Measurements from ENCODE around the gene MEIKIN. TPM values are rescaled to one million over a fixed set of nuclear protein-coding genes. Genes with fewer than 3 reads are reported as not detected.
"Not testable (repeated sequence)": the region's sequence is repeated elsewhere in the genome, so short reads cannot be mapped to it uniquely, and the experiment has no call there.

The MEIKIN gene
- total RNA-seq, 3 donors from 2014 or later (not counting 1 experiment from before 2014, with no cell fraction given): 1.1 TPM; not detected in 2

GRCh38 chr5:131854134-131854533 lies 91.3 kb downstream of the MEIKIN start:
- Histone ChIP-seq H3K4me1 (ENCODE audit: control insufficient read depth, insufficient read depth, low read length) (no peaks in the 10 kb centered on the region), H3K27me3 (ENCODE audit: control insufficient read depth, insufficient read depth, low read length) (peaks cover 3% of the 10 kb centered on the region), H3K27ac (ENCODE audit: low read length) (peak overlapping the region; percentile 25), H3K36me3 (ENCODE audit: control insufficient read depth, insufficient read depth, low read length) (no peaks in the 10 kb centered on the region), H3K9me3 (ENCODE audit: control insufficient read depth, insufficient read depth, low read length) (peaks cover under 1% of the 10 kb centered on the region), H3K4me3 (ENCODE audit: low read length) (no peak overlapping the region)
- TF ChIP-seq CTCF (IDR thresholded peaks at IDR 0.05): no peak
- peaks cover 3 to 8% of the 10 kb centered on the region in 2 donors for H3K27me3 Mint-ChIP-seq (ENCODE audit: low read depth in 2 of 2)
- peaks cover 22% of the 10 kb centered on the region for H3K36me3 Mint-ChIP-seq
- H3K4me3 Mint-ChIP-seq: no peak overlapping the region
- peak; percentile 60 to 70 (median 67) for ATAC-seq
- peaks cover under 1 to 5% of the 10 kb centered on the region in 2 donors for H3K9me3 Mint-ChIP-seq
- H3K4me1 Mint-ChIP-seq: peaks cover 15 to 18% of the 10 kb centered on the region in 2 donors
- peak overlapping the region; percentile 65 to 70 for H3K27ac Mint-ChIP-seq
- peak in 1 of 2 donors; percentile 31 for DNase-seq
- intact Hi-C loops (cut with micrococcal nuclease): no loop called here

- WGBS (ENCODE audit: insufficient coverage): 80% methylated on average over 1 of the region's 2 CpGs
- ATAC-seq: no peak
- intact Hi-C loops (cut with micrococcal nuclease): no loop called here
These were observed 96.8 kb downstream of the MEIKIN start for GRCh38 chr5:131848662-131849061.

GRCh38 chr5:131846536-131846935 lies 98.9 kb downstream of the MEIKIN start:
- Mint-ChIP-seq H3K27ac (no peak overlapping the region), H3K27me3 (ENCODE audit: low read depth in 2 of 2) (peaks cover 7 to 21% of the 10 kb centered on the region in 2 donors), H3K4me1 (no peaks in the 10 kb centered on the region), H3K36me3 (peaks cover 61% of the 10 kb centered on the region), H3K9me3 (peaks cover 15 to 25% of the 10 kb centered on the region in 2 donors), H3K4me3 (no peak overlapping the region)
- peaks cover 3% of the 10 kb centered on the region for H3K27me3 ChIP-seq (ENCODE audit: control insufficient read depth, insufficient read depth, low read length)
- DNase-seq: no peak
- TF ChIP-seq CTCF (IDR thresholded peaks at IDR 0.05): no peak
- H3K27ac ChIP-seq (ENCODE audit: low read length): no peak overlapping the region
- H3K4me1 ChIP-seq (ENCODE audit: control insufficient read depth, insufficient read depth, low read length): no peaks in the 10 kb centered on the region
- no peak overlapping the region for H3K4me3 ChIP-seq (ENCODE audit: low read length)
- 67% methylated on average over 1 of the region's 1 CpG for WGBS (ENCODE audit: insufficient coverage)
- intact Hi-C loops (cut with micrococcal nuclease): no loop called here
- ATAC-seq: no peak
- peaks cover 11% of the 10 kb centered on the region for H3K9me3 ChIP-seq (ENCODE audit: control insufficient read depth, insufficient read depth, low read length)
- H3K36me3 ChIP-seq (ENCODE audit: control insufficient read depth, insufficient read depth, low read length): no peaks in the 10 kb centered on the region

More at GRCh38 chr5:131848662-131849061, 96.8 kb downstream of the MEIKIN start:
- no peaks in the 10 kb centered on the region for H3K4me1 ChIP-seq (ENCODE audit: control insufficient read depth, insufficient read depth, low read length)
- H3K27me3 ChIP-seq (ENCODE audit: control insufficient read depth, insufficient read depth, low read length): peaks cover 3% of the 10 kb centered on the region
- Mint-ChIP-seq H3K27ac (no peak overlapping the region), H3K9me3 (peaks cover 11 to 25% of the 10 kb centered on the region in 2 donors), H3K4me1 (peaks cover 1 to 3% of the 10 kb centered on the region in 2 donors), H3K36me3 (peaks cover 62% of the 10 kb centered on the region), H3K27me3 (ENCODE audit: low read depth in 2 of 2) (peaks cover 7 to 15% of the 10 kb centered on the region in 2 donors), H3K4me3 (no peak overlapping the region)
- H3K36me3 ChIP-seq (ENCODE audit: control insufficient read depth, insufficient read depth, low read length): no peaks in the 10 kb centered on the region
- no peak overlapping the region for H3K4me3 ChIP-seq (ENCODE audit: low read length)
- no peak overlapping the region for H3K27ac ChIP-seq (ENCODE audit: low read length)
- no peak for DNase-seq
- peaks cover 7% of the 10 kb centered on the region for H3K9me3 ChIP-seq (ENCODE audit: control insufficient read depth, insufficient read depth, low read length)
- no peak for TF ChIP-seq CTCF (IDR thresholded peaks at IDR 0.05)

- Mint-ChIP-seq H3K4me3 (no peak overlapping the region), H3K27ac (no peak overlapping the region), H3K36me3 (peaks cover 61% of the 10 kb centered on the region), H3K27me3 (ENCODE audit: low read depth in 2 of 2) (peaks cover 7 to 21% of the 10 kb centered on the region in 2 donors), H3K4me1 (no peaks in the 10 kb centered on the region), H3K9me3 (peaks cover 15 to 25% of the 10 kb centered on the region in 2 donors)
- Histone ChIP-seq H3K27me3 (ENCODE audit: control insufficient read depth, insufficient read depth, low read length) (peaks cover 3% of the 10 kb centered on the region), H3K4me3 (ENCODE audit: low read length) (no peak overlapping the region), H3K27ac (ENCODE audit: low read length) (no peak overlapping the region), H3K4me1 (ENCODE audit: control insufficient read depth, insufficient read depth, low read length) (no peaks in the 10 kb centered on the region), H3K9me3 (ENCODE audit: control insufficient read depth, insufficient read depth, low read length) (peaks cover 11% of the 10 kb centered on the region), H3K36me3 (ENCODE audit: control insufficient read depth, insufficient read depth, low read length) (no peaks in the 10 kb centered on the region)
- no peak for ATAC-seq
- no peak for TF ChIP-seq CTCF (IDR thresholded peaks at IDR 0.05)
- no peak for DNase-seq
- intact Hi-C loops (cut with micrococcal nuclease): no loop called here
These were observed 99.6 kb downstream of the MEIKIN start for GRCh38 chr5:131845828-131846227.

- ATAC-seq; H3K4me1 ChIP-seq (ENCODE audit: control insufficient read depth, insufficient read depth, low read length); H3K27me3 ChIP-seq (ENCODE audit: control insufficient read depth, insufficient read depth, low read length); H3K4me3 ChIP-seq (ENCODE audit: low read length); H3K36me3 ChIP-seq (ENCODE audit: control insufficient read depth, insufficient read depth, low read length); DNase-seq; H3K9me3 ChIP-seq (ENCODE audit: control insufficient read depth, insufficient read depth, low read length); H3K27ac Mint-ChIP-seq; H3K4me1 Mint-ChIP-seq; H3K27ac ChIP-seq (ENCODE audit: low read length); intact Hi-C loops (cut with micrococcal nuclease); H3K4me3 Mint-ChIP-seq: not testable (repeated sequence)
- peaks cover 16% of the 10 kb centered on the region in 2 donors for H3K9me3 Mint-ChIP-seq
- 100% methylated on average over 1 of the region's 1 CpG for WGBS (ENCODE audit: insufficient coverage)
- peaks cover 12 to 25% of the 10 kb centered on the region in 2 donors for H3K27me3 Mint-ChIP-seq (ENCODE audit: low read depth in 2 of 2)
- peaks cover 49% of the 10 kb centered on the region for H3K36me3 Mint-ChIP-seq
These were observed 102.5 kb downstream of the MEIKIN start for GRCh38 chr5:131842971-131843370.
